Tibial artery (tissue), 4 donors: ENCODE measurements around the gene FBF1.

ENCODE experiments used
- DNase-seq, 2 donors: peaks; one replicate each; pipeline ENCODE4 v3.0.0-alpha.2; 2019
- H3K27ac ChIP-seq, 2 donors: fragments of 200-600 bp; sonication (generic) in 1 of 2; 1 replicate in 1 of 2; 2 replicates in 1 of 2; pipeline ENCODE4 v1.5.1; 2018 to 2019; ENCODE audit warnings: mild to moderate bottlenecking in 1 of 2
- H3K27me3 ChIP-seq, 2 donors: fragments of 200-600 bp; sonication (generic) in 1 of 2; one replicate each; pipeline versions ENCODE4 v1.5.1 to v1.6.0; 2016 to 2019
- H3K36me3 ChIP-seq, 3 donors: fragments of 200-600 bp; sonication (generic) in 2 of 3; one replicate each; pipeline ENCODE4 v1.5.1; 2016 to 2019; ENCODE audit warnings: mild to moderate bottlenecking in 2 of 3
- H3K4me1 ChIP-seq, 4 donors: fragments of 200-600 bp; sonication (generic) in 2 of 4; 1 replicate in 3 of 4; 2 replicates in 1 of 4; pipeline ENCODE4 v1.5.1; 2016 to 2019
- H3K4me3 ChIP-seq, 2 donors: fragments of 200-600 bp; sonication (generic) in 1 of 2; 1 replicate in 1 of 2; 2 replicates in 1 of 2; pipeline ENCODE4 v1.5.1; 2018 to 2019; ENCODE audit warnings: mild to moderate bottlenecking in 2 of 2
- H3K9me3 ChIP-seq, 3 donors: fragments of 200-600 bp; sonication (generic) in 1 of 3; one replicate each; pipeline ENCODE4 v1.5.1; 2016 to 2019
- intact Hi-C: fragments of 100-400 bp; cut with DNase I; formaldehyde crosslinking; loops from one replicate; pipeline ENCODE4 v1.15.0; 2023; ENCODE audit warnings: low total_unique reads
- TF ChIP-seq, protein P1 (sequence below), 2 experiments: fragments of 200-600 bp in 1 of 2; fragments of 450-650 bp in 1 of 2; IDR thresholded peaks; one replicate each; pipeline ENCODE4 v1.5.1; 2017 to 2019; ENCODE audit warnings: antibody characterized with exemption in 2 of 2, mild to moderate bottlenecking in 1 of 2, moderate library complexity in 1 of 2

Gene FBF1

GRCh38 chr17:75861927-75862317 is 78.9 kb downstream of the FBF1 start:
- no peak overlapping the region for H3K4me3 ChIP-seq
- intact Hi-C loops = no loop called here
- H3K4me1 ChIP-seq = peaks cover 0 to 13% (median 8%) of the 10 kb centered on the region in 4 donors
- TF ChIP-seq, protein P1, sequence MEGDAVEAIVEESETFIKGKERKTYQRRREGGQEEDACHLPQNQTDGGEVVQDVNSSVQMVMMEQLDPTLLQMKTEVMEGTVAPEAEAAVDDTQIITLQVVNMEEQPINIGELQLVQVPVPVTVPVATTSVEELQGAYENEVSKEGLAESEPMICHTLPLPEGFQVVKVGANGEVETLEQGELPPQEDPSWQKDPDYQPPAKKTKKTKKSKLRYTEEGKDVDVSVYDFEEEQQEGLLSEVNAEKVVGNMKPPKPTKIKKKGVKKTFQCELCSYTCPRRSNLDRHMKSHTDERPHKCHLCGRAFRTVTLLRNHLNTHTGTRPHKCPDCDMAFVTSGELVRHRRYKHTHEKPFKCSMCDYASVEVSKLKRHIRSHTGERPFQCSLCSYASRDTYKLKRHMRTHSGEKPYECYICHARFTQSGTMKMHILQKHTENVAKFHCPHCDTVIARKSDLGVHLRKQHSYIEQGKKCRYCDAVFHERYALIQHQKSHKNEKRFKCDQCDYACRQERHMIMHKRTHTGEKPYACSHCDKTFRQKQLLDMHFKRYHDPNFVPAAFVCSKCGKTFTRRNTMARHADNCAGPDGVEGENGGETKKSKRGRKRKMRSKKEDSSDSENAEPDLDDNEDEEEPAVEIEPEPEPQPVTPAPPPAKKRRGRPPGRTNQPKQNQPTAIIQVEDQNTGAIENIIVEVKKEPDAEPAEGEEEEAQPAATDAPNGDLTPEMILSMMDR (IDR thresholded peaks at IDR 0.05) = no peak
- no peaks in the 10 kb centered on the region for H3K27me3 ChIP-seq
- H3K9me3 ChIP-seq = no peaks in the 10 kb centered on the region
- H3K36me3 ChIP-seq = no peaks in the 10 kb centered on the region
- H3K27ac ChIP-seq = no peak overlapping the region
- DNase-seq = peak; percentile 58 to 70
